Endothelial cell of umbilical vein (primary cell): Measurements from ENCODE around the gene PLB1. TPM values are rescaled to one million over a fixed set of nuclear protein-coding genes. Genes with fewer than 3 reads are reported as not detected.

Experiments
- BruUV-seq: library from RNA; stranded (reverse); fragments of 400-500 nt; replicated peaks from 2 replicates; lab custom pipeline; 2021; lab: Mats Ljungman, UMichigan
- CTCF ChIA-PET: fragments of 300-600, 350-600 bp; sonication (Branson Sonifier 250); formaldehyde crosslinking; loops from one replicate; lab custom pipeline; 2021; ENCODE audit warnings: antibody characterized with exemption, inconsistent platforms; lab: Charles Lee
- POLR2A ChIA-PET: fragments of 300-600, 350-600 bp; sonication (Branson Sonifier 250); formaldehyde crosslinking; loops from one replicate; lab custom pipeline; 2021; ENCODE audit warnings: antibody characterized with exemption, inconsistent platforms; lab: Charles Lee
- DNase-seq: peaks from one replicate; pipeline ENCODE4 v3.0.0-alpha.2; 2011; ENCODE audit warnings: low read depth, low spot score
- FAIRE-seq: peaks from 2 replicates; lab custom pipeline; 2011; peaks lifted over from hg19 to GRCh38; lab: Jason Lieb, UNC
- H2AFZ ChIP-seq: 2 replicates; pipeline ENCODE4 v1.6.0; 2012; ENCODE audit warnings: low read depth, low read length, control low read depth, inconsistent platforms
- H3K27ac ChIP-seq: 2 replicates; pipeline ENCODE4 v1.5.1; 2011; ENCODE audit warnings: low read depth, mild to moderate bottlenecking, control low read depth, low read length, moderate library complexity; ENCODE audit not compliant: insufficient read depth
- H3K27me3 ChIP-seq, 2 experiments: 2 replicates each; pipeline versions ENCODE4 v1.6.0 to v1.6.1; 2011; ENCODE audit warnings: low read length in 2 of 2, mixed read lengths in 1 of 2; ENCODE audit not compliant: control insufficient read depth in 2 of 2, insufficient read depth in 2 of 2
- H3K36me3 ChIP-seq, 2 experiments: 2 replicates in 1 of 2; 3 replicates in 1 of 2; pipeline ENCODE4 v1.5.1; 2011; ENCODE audit warnings: low read length in 2 of 2, mild to moderate bottlenecking in 1 of 2, moderate library complexity in 1 of 2; ENCODE audit not compliant: control insufficient read depth in 2 of 2, insufficient read depth in 2 of 2; ENCODE audit errors: extremely low read depth in 1 of 2
- H3K4me1 ChIP-seq: 3 replicates; pipeline ENCODE4 v1.5.1; 2011; ENCODE audit warnings: mild to moderate bottlenecking, low read length; ENCODE audit not compliant: control insufficient read depth, insufficient read depth; ENCODE audit errors: extremely low read depth
- H3K4me2 ChIP-seq: 2 replicates; pipeline ENCODE4 v1.6.1; 2011; ENCODE audit warnings: low read length, control low read depth, mixed read lengths; ENCODE audit not compliant: insufficient read depth
- H3K4me3 ChIP-seq, 3 experiments: fragments of 200-600 bp in 1 of 3; sonication (generic), shearing (Covaris generic) in 1 of 3; replicated peaks in 1 of 3; 2 replicates each; pipeline ENCODE4 v1.5.1; 2011 to 2016; ENCODE audit warnings: control low read depth in 3 of 3, low read length in 3 of 3, mild to moderate bottlenecking in 2 of 3, inconsistent platforms in 1 of 3, low read depth in 1 of 3, moderate library complexity in 1 of 3; ENCODE audit not compliant: insufficient read depth in 1 of 3
- H3K79me2 ChIP-seq: 2 replicates; pipeline ENCODE4 v1.6.0; 2012; ENCODE audit warnings: low read length, inconsistent platforms; ENCODE audit not compliant: control insufficient read depth, insufficient read depth
- H3K9ac ChIP-seq: replicated peaks from 2 replicates; pipeline ENCODE3; 2011; ENCODE audit warnings: low read length, control low read depth; ENCODE audit not compliant: insufficient read depth; ENCODE audit errors: extremely low read depth
- H3K9me1 ChIP-seq: replicated peaks from 3 replicates; pipeline ENCODE4 v1.6.0; 2011; ENCODE audit warnings: mild to moderate bottlenecking, low read length; ENCODE audit not compliant: control insufficient read depth, insufficient read depth; ENCODE audit errors: extremely low read depth
- H3K9me3 ChIP-seq: replicated peaks from 2 replicates; pipeline ENCODE4 v1.5.1; 2012; ENCODE audit warnings: low read length, inconsistent platforms; ENCODE audit not compliant: control insufficient read depth, insufficient read depth
- H4K20me1 ChIP-seq: replicated peaks from 2 replicates; pipeline ENCODE3; 2011; ENCODE audit warnings: mild to moderate bottlenecking, low read length; ENCODE audit not compliant: control insufficient read depth, insufficient read depth; ENCODE audit errors: extremely low read depth
- EZH2 ChIP-seq: IDR thresholded peaks from 2 replicates; pipeline ENCODE4 v1.6.1; 2012; ENCODE audit warnings: borderline replicate concordance, low read depth, mild to moderate bottlenecking, moderate library complexity, low read length, inconsistent platforms; ENCODE audit not compliant: severe bottlenecking
- FOS ChIP-seq: IDR thresholded peaks from 2 replicates; pipeline ENCODE4 v1.6.1; 2011; ENCODE audit warnings: mild to moderate bottlenecking, low read length, moderate library complexity, borderline replicate concordance; ENCODE audit not compliant: insufficient read depth
- GATA2 ChIP-seq: IDR thresholded peaks from 2 replicates; pipeline ENCODE4 v1.7.0; 2011; ENCODE audit warnings: low read depth, mild to moderate bottlenecking, moderate library complexity, mixed read lengths, low read length; ENCODE audit not compliant: insufficient read length, insufficient read depth
- JUN ChIP-seq: IDR thresholded peaks from 2 replicates; pipeline ENCODE4 v1.6.1; 2011; ENCODE audit warnings: borderline replicate concordance, low read depth; ENCODE audit not compliant: insufficient read length, insufficient read depth
- MYC ChIP-seq: IDR thresholded peaks from one replicate; pipeline ENCODE4 v1.6.1; 2011; ENCODE audit warnings: mild to moderate bottlenecking, low read depth, low read length
- POLR2A ChIP-seq: IDR thresholded peaks from 2 replicates; pipeline ENCODE4 v1.6.1; 2012; ENCODE audit warnings: low read depth, mild to moderate bottlenecking, control low read depth, low read length
- POLR2AphosphoS5 ChIP-seq: IDR thresholded peaks from 2 replicates; pipeline ENCODE4 v1.6.1; 2012; ENCODE audit warnings: low read depth, mild to moderate bottlenecking, control low read depth, low read length, moderate library complexity; ENCODE audit not compliant: insufficient read depth
- dilution Hi-C: fragments of 300-500 bp; cut with MboI; formaldehyde crosslinking; loops from one replicate; pipeline ENCODE4 v1.15.0; 2019; ENCODE audit warnings: low sequenced_read_pairs; ENCODE audit not compliant: extremely low pct_ligation_motif_present
- intact Hi-C: fragments of 100-400 bp; cut with micrococcal nuclease; formaldehyde crosslinking; loops from one replicate; pipeline ENCODE4 v1.10.0; 2022
- polyA plus RNA-seq, 4 experiments: library from polyadenylated mRNA; depleted of rRNA in 3 of 4; stranded (reverse) in 3 of 4; unstranded in 1 of 4; fragments of >200 nt; gene quantifications; 2 replicates each; pipeline versions ENCODE4 v1.2.1 to v1.2.3, GENCODE V29; 2011 to 2012; ENCODE audit warnings: missing spikeins in 1 of 4
- total RNA-seq: library from RNA; stranded (reverse); gene quantifications from 2 replicates; pipeline ENCODE4 v1.2.3, GENCODE V29; 2021
- TF ChIP-seq, protein P1 (sequence below), 2 donors: IDR thresholded peaks; 1 replicate in 1 of 2; 2 replicates in 1 of 2; pipeline ENCODE4 v1.5.1; 2011; ENCODE audit warnings: low read length in 2 of 2, mild to moderate bottlenecking in 2 of 2, moderate library complexity in 2 of 2, control low read depth in 1 of 2, inconsistent platforms in 1 of 2, low read depth in 1 of 2; ENCODE audit not compliant: insufficient read depth in 1 of 2; ENCODE audit errors: extremely low read depth in 1 of 2
- TF ChIP-seq, protein P2 (sequence below): IDR thresholded peaks from 2 replicates; pipeline ENCODE4 v1.6.1; 2011; ENCODE audit not compliant: insufficient read depth, insufficient read length

Gene PLB1
- total and polyA plus RNA-seq, 2 donors (not counting 3 experiments of a cell fraction or from before 2014, with no cell fraction given) = 0.75 to 0.80 TPM

DNA sequence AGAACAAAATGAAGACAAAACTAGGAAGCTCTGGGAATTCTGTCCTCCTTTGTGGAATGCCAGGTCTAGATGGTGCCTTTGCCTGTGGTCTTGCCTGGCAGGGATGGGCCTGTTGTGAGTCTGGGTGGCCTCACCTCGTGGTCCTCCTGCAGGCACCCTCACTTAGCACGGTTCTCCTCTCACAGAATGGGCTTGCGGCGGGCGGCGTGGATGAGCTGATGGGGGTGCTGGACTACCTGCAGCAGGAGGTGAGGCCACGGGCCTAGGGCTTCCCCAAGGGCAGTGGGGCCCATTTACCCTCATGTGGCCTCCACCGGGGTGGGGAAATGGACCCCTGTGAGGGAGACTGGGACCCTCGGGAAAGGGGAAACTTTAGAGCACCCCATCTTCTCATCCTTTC, 42.3 kb downstream of the PLB1 start:
- intact Hi-C loops (no loop called here), dilution Hi-C loops (no loop called here)
- Histone ChIP-seq H3K79me2 (no peaks in the 10 kb centered on the region), H3K9me1 (no peaks in the 10 kb centered on the region), H4K20me1 (no peaks in the 10 kb centered on the region), H3K9me3 (no peaks in the 10 kb centered on the region), H2AFZ (no peak overlapping the region), H3K9ac (no peak overlapping the region), H3K4me1 (no peaks in the 10 kb centered on the region), H3K27me3 (peaks cover 1% of the 10 kb centered on the region in 2 experiments), H3K4me2 (no peak overlapping the region), H3K4me3 (no peak overlapping the region), H3K27ac (no peak overlapping the region), H3K36me3 (no peaks in the 10 kb centered on the region)
- no peak for DNase-seq
- TF ChIP-seq, protein P1, sequence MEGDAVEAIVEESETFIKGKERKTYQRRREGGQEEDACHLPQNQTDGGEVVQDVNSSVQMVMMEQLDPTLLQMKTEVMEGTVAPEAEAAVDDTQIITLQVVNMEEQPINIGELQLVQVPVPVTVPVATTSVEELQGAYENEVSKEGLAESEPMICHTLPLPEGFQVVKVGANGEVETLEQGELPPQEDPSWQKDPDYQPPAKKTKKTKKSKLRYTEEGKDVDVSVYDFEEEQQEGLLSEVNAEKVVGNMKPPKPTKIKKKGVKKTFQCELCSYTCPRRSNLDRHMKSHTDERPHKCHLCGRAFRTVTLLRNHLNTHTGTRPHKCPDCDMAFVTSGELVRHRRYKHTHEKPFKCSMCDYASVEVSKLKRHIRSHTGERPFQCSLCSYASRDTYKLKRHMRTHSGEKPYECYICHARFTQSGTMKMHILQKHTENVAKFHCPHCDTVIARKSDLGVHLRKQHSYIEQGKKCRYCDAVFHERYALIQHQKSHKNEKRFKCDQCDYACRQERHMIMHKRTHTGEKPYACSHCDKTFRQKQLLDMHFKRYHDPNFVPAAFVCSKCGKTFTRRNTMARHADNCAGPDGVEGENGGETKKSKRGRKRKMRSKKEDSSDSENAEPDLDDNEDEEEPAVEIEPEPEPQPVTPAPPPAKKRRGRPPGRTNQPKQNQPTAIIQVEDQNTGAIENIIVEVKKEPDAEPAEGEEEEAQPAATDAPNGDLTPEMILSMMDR (IDR thresholded peaks at IDR 0.05; ENCODE audit: extremely low read depth in 1 of 2, insufficient read depth in 1 of 2, low read depth in 1 of 2, low read length in 2 of 2) = no peak
- TF ChIP-seq POLR2AphosphoS5 (no peak), FOS (no peak), EZH2 (no peak), JUN (no peak), GATA2 (no peak), POLR2A (no peak), MYC (no peak)
- TF ChIP-seq, protein P2, sequence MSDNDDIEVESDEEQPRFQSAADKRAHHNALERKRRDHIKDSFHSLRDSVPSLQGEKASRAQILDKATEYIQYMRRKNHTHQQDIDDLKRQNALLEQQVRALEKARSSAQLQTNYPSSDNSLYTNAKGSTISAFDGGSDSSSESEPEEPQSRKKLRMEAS = no peak
- no peak for FAIRE-seq
- BruUV-seq = no TSS peak
- ChIA-PET POLR2A (no interaction called here), CTCF (interaction anchor here (0.8 kb wide), 1 partner anchor 9 kb away, joined by 4 read pairs; no protein-coding TSS in a partner anchor)
